ENCODE measurements around the gene BOLL.
"Not testable (repeated sequence)": the region's sequence is repeated elsewhere in the genome, so short reads cannot be mapped to it uniquely, and the experiment has no call there.

Gene BOLL

GRCh38 chr2:197798187-197798586, 13.1 kb upstream of the BOLL start:
- DNase-seq (ENCODE audit: low read depth), result no peak

GRCh38 chr2:197795277-197795676, 10.2 kb upstream of the BOLL start:
- no peak for DNase-seq (ENCODE audit: low read depth)

- no peak for DNase-seq (ENCODE audit: low read depth)
These were observed 8.3 kb upstream of the BOLL start for GRCh38 chr2:197793456-197793855.

- no peak for DNase-seq (ENCODE audit: low read depth)
These were observed 1.1 kb upstream of the BOLL start for GRCh38 chr2:197786010-197786877.

- no peak for DNase-seq (ENCODE audit: low read depth)
These were observed 3.0 kb downstream of the BOLL start for GRCh38 chr2:197782126-197782525.

GRCh38 chr2:197779261-197779660, 5.9 kb downstream of the BOLL start:
- no peak for DNase-seq (ENCODE audit: low read depth)

- DNase-seq (ENCODE audit: low read depth), result no peak
These were observed 7.2 kb downstream of the BOLL start for GRCh38 chr2:197777823-197778407.

GRCh38 chr2:197760293-197760657, 24.8 kb downstream of the BOLL start:
- no peak for DNase-seq (ENCODE audit: low read depth)

GRCh38 chr2:197759625-197760292, 25.4 kb downstream of the BOLL start:
- no peak for DNase-seq (ENCODE audit: low read depth)

GRCh38 chr2:197759013-197759412, 26.1 kb downstream of the BOLL start:
- no peak for DNase-seq (ENCODE audit: low read depth)

- DNase-seq (ENCODE audit: low read depth), result no peak
These were observed 44.9 kb downstream of the BOLL start for GRCh38 chr2:197740200-197740599.

- DNase-seq (ENCODE audit: low read depth), result not testable (repeated sequence)
These were observed 56.3 kb downstream of the BOLL start for GRCh38 chr2:197728555-197729544.

GRCh38 chr2:197727011-197727410, 58.1 kb downstream of the BOLL start:
- DNase-seq (ENCODE audit: low read depth), result no peak

- no peak for DNase-seq (ENCODE audit: low read depth)
These were observed 67.3 kb downstream of the BOLL start for GRCh38 chr2:197717863-197718262.

GRCh38 chr2:197713271-197713670, 71.8 kb downstream of the BOLL start:
- DNase-seq (ENCODE audit: low read depth), result no peak

- DNase-seq (ENCODE audit: low read depth), result no peak
These were observed 73.5 kb downstream of the BOLL start for GRCh38 chr2:197711578-197711977.

GRCh38 chr2:197710424-197711042, 74.6 kb downstream of the BOLL start:
- DNase-seq (ENCODE audit: low read depth), result no peak

GRCh38 chr2:197709140-197709539, 76.0 kb downstream of the BOLL start:
- not testable (repeated sequence) for DNase-seq (ENCODE audit: low read depth)

- no peak for DNase-seq (ENCODE audit: low read depth)
These were observed 76.8 kb downstream of the BOLL start for GRCh38 chr2:197708331-197708730.

- no peak for DNase-seq (ENCODE audit: low read depth)
These were observed 77.6 kb downstream of the BOLL start for GRCh38 chr2:197707316-197708213.
